K562 (cell line): Measurements from ENCODE around the gene MMP21. TPM values are rescaled to one million over a fixed set of nuclear protein-coding genes. Genes with fewer than 3 reads are reported as not detected.

Experiments used
- MAFK ChIP-seq: IDR thresholded peaks from 2 replicates; pipeline ENCODE4 v1.6.1; 2011; ENCODE audit warnings: low read length, improper control_type of control experiment
- ZBTB17 ChIP-seq: fragments of 450-650 bp; formaldehyde crosslinking; IDR thresholded peaks from 2 replicates; pipeline ENCODE4 v1.4.0; 2020; ENCODE audit warnings: mild to moderate bottlenecking
- ZKSCAN1 ChIP-seq: fragments of 150-350 bp; IDR thresholded peaks from 2 replicates; pipeline ENCODE4 v1.6.1; 2016; ENCODE audit warnings: low read depth, low read length
- ZNF324 ChIP-seq: fragments of 250-450 bp; sonication (Bioruptor Pico); IDR thresholded peaks from 2 replicates; pipeline ENCODE4 v1.4.0; 2020; ENCODE audit warnings: mild to moderate bottlenecking
- polyA plus RNA-seq, 8 experiments: library from polyadenylated mRNA; depleted of rRNA in 4 of 8; stranded (reverse) in 5 of 8; unstranded in 3 of 8; fragments of >200 nt; fragmentation: Nextera tagmentation in 2 of 8; fragmentation: Illumina TruSeq in 1 of 8; extraction: Ambion mirVana in 2 of 8; extraction: Trizol in 1 of 8; gene quantifications; 2 replicates each; pipeline versions ENCODE4 v1.2.1 to v1.2.3, GENCODE V29; 2011 to 2014; ENCODE audit warnings: inconsistent platforms in 1 of 8, missing spikeins in 1 of 8
- total RNA-seq, 7 experiments: library from RNA; depleted of rRNA in 6 of 7; stranded (reverse); fragments of >200 nt in 6 of 7; fragmentation: Illumina TruSeq in 2 of 7; extraction: Trizol in 2 of 7; gene quantifications; 2 replicates each; pipeline versions ENCODE4 v1.2.1 to v1.2.3, GENCODE V29; 2011 to 2021; ENCODE audit warnings: low replicate concordance in 1 of 7
- TF ChIP-seq, protein P1 (sequence below): fragments of 200-800 bp; sonication (Bioruptor generic); IDR thresholded peaks from 2 replicates; pipeline ENCODE4 v1.6.1; 2017; ENCODE audit warnings: missing genetic modification characterization, missing compliant biosample characterization
- TF ChIP-seq, protein P2 (sequence below), 3 experiments: fragments of 200-800 bp in 1 of 3; fragments of 250-450 bp in 1 of 3; fragments of 450-650 bp in 1 of 3; sonication (Bioruptor Pico) in 1 of 3; sonication (Bioruptor generic) in 1 of 3; formaldehyde crosslinking in 1 of 3; IDR thresholded peaks; 2 replicates each; pipeline versions ENCODE4 v1.6.1 to v1.8.0; 2016 to 2022; ENCODE audit warnings: mild to moderate bottlenecking in 2 of 3, missing genetic modification characterization in 2 of 3, missing compliant biosample characterization in 1 of 3, moderate library complexity in 1 of 3
- TF ChIP-seq, protein P3 (sequence below), 2 experiments: fragments of 150-350 bp in 1 of 2; IDR thresholded peaks; 2 replicates each; pipeline ENCODE4 v1.6.1; 2012 to 2016; ENCODE audit warnings: low read depth in 2 of 2, low read length in 2 of 2, mild to moderate bottlenecking in 1 of 2, moderate library complexity in 1 of 2
- TF ChIP-seq, protein P4 (sequence below): fragments of 250-450 bp; sonication (Bioruptor Pico); IDR thresholded peaks from 2 replicates; pipeline ENCODE4 v1.8.0; 2021; ENCODE audit warnings: moderate library complexity, mild to moderate bottlenecking, inconsistent platforms

The MMP21 gene
- total and polyA plus RNA-seq, 9 of the 15 experiments (the other 6 are each of a cell fraction or from before 2014, with no cell fraction given) = not detected

DNA sequence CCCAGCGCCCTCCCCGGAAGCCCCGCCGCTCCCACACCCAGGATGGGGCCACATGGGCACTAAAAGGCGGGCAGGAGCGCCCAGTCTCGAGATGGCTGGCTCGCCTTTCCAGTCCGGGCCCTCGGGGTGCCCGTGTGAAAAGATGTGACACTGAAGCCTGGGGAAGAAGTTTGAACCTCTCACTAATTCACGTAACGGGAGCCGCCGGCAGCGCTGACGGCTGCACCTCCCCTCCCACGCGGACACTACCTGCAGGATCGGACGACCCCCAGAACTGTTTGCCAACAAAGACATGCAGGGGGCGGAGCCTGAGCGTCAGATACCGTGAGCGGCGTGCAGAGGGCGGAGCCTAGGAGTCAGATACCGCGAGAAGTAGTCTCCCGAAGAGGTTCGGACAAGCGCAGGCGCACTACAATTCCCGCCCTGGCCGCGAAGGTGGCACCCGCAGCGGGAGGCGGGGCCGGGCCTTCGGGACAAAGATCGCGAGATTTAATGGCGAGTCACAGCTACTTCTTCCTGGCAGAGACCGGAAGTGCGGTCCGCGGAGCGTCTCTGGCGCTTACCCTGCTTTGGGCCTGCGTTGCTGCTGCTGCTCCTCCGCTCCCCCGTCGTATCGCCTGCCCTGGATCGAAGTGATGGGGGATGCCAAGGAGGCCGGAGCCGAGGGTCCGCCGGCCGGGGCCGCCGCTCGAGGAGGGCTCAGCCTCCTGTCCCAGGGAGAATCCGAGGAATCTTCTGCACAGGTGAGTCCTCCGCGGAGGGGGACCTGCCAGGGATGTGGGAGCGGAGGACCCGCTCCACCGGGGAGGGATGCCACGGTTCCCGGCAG, 56.2 kb downstream of the MMP21 start, which contains the start of gene EDRF1 (continued):
- TF ChIP-seq ZKSCAN1 = no peak
- TF ChIP-seq MAFK = no peak
- TF ChIP-seq, protein P1, sequence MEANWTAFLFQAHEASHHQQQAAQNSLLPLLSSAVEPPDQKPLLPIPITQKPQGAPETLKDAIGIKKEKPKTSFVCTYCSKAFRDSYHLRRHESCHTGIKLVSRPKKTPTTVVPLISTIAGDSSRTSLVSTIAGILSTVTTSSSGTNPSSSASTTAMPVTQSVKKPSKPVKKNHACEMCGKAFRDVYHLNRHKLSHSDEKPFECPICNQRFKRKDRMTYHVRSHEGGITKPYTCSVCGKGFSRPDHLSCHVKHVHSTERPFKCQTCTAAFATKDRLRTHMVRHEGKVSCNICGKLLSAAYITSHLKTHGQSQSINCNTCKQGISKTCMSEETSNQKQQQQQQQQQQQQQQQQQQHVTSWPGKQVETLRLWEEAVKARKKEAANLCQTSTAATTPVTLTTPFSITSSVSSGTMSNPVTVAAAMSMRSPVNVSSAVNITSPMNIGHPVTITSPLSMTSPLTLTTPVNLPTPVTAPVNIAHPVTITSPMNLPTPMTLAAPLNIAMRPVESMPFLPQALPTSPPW = peak; percentile 57
- TF ChIP-seq, protein P2, sequence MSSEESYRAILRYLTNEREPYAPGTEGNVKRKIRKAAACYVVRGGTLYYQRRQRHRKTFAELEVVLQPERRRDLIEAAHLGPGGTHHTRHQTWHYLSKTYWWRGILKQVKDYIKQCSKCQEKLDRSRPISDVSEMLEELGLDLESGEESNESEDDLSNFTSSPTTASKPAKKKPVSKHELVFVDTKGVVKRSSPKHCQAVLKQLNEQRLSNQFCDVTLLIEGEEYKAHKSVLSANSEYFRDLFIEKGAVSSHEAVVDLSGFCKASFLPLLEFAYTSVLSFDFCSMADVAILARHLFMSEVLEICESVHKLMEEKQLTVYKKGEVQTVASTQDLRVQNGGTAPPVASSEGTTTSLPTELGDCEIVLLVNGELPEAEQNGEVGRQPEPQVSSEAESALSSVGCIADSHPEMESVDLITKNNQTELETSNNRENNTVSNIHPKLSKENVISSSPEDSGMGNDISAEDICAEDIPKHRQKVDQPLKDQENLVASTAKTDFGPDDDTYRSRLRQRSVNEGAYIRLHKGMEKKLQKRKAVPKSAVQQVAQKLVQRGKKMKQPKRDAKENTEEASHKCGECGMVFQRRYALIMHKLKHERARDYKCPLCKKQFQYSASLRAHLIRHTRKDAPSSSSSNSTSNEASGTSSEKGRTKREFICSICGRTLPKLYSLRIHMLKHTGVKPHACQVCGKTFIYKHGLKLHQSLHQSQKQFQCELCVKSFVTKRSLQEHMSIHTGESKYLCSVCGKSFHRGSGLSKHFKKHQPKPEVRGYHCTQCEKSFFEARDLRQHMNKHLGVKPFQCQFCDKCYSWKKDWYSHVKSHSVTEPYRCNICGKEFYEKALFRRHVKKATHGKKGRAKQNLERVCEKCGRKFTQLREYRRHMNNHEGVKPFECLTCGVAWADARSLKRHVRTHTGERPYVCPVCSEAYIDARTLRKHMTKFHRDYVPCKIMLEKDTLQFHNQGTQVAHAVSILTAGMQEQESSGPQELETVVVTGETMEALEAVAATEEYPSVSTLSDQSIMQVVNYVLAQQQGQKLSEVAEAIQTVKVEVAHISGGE (CRISPR knock-in tag; IDR thresholded peaks at IDR 0.05) = peak in 1 of 3 experiments; percentile 62; a peak in 3 of 6 replicates
- TF ChIP-seq, protein P3, sequence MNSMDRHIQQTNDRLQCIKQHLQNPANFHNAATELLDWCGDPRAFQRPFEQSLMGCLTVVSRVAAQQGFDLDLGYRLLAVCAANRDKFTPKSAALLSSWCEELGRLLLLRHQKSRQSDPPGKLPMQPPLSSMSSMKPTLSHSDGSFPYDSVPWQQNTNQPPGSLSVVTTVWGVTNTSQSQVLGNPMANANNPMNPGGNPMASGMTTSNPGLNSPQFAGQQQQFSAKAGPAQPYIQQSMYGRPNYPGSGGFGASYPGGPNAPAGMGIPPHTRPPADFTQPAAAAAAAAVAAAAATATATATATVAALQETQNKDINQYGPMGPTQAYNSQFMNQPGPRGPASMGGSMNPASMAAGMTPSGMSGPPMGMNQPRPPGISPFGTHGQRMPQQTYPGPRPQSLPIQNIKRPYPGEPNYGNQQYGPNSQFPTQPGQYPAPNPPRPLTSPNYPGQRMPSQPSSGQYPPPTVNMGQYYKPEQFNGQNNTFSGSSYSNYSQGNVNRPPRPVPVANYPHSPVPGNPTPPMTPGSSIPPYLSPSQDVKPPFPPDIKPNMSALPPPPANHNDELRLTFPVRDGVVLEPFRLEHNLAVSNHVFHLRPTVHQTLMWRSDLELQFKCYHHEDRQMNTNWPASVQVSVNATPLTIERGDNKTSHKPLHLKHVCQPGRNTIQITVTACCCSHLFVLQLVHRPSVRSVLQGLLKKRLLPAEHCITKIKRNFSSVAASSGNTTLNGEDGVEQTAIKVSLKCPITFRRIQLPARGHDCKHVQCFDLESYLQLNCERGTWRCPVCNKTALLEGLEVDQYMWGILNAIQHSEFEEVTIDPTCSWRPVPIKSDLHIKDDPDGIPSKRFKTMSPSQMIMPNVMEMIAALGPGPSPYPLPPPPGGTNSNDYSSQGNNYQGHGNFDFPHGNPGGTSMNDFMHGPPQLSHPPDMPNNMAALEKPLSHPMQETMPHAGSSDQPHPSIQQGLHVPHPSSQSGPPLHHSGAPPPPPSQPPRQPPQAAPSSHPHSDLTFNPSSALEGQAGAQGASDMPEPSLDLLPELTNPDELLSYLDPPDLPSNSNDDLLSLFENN (IDR thresholded peaks at IDR 0.05; ENCODE audit: low read depth in 2 of 2, low read length in 2 of 2) = no peak
- no peak for TF ChIP-seq ZNF324 (CRISPR knock-in tag)
- TF ChIP-seq, protein P4, sequence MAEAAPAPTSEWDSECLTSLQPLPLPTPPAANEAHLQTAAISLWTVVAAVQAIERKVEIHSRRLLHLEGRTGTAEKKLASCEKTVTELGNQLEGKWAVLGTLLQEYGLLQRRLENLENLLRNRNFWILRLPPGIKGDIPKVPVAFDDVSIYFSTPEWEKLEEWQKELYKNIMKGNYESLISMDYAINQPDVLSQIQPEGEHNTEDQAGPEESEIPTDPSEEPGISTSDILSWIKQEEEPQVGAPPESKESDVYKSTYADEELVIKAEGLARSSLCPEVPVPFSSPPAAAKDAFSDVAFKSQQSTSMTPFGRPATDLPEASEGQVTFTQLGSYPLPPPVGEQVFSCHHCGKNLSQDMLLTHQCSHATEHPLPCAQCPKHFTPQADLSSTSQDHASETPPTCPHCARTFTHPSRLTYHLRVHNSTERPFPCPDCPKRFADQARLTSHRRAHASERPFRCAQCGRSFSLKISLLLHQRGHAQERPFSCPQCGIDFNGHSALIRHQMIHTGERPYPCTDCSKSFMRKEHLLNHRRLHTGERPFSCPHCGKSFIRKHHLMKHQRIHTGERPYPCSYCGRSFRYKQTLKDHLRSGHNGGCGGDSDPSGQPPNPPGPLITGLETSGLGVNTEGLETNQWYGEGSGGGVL (CRISPR knock-in tag) = no peak
- no peak for TF ChIP-seq ZBTB17 (CRISPR knock-in tag)
